H4 (cell line): ENCODE data around the gene NFU1. TPM values are rescaled to one million over a fixed set of nuclear protein-coding genes. Genes with fewer than 3 reads are reported as not detected.

Experiments used
- DNase-seq: peaks from one replicate; pipeline ENCODE4 v3.0.0-alpha.2; 2015; ENCODE audit warnings: low spot score
- total RNA-seq: library from RNA; depleted of rRNA; stranded (reverse); fragments of >200 nt; shearing (Covaris generic); gene quantifications from 2 replicates; pipeline ENCODE4 v1.2.3, GENCODE V29; 2014; rRNA removed

Gene NFU1
- 42.6 and 56.4 TPM in 2 replicates for total RNA-seq

DNA sequence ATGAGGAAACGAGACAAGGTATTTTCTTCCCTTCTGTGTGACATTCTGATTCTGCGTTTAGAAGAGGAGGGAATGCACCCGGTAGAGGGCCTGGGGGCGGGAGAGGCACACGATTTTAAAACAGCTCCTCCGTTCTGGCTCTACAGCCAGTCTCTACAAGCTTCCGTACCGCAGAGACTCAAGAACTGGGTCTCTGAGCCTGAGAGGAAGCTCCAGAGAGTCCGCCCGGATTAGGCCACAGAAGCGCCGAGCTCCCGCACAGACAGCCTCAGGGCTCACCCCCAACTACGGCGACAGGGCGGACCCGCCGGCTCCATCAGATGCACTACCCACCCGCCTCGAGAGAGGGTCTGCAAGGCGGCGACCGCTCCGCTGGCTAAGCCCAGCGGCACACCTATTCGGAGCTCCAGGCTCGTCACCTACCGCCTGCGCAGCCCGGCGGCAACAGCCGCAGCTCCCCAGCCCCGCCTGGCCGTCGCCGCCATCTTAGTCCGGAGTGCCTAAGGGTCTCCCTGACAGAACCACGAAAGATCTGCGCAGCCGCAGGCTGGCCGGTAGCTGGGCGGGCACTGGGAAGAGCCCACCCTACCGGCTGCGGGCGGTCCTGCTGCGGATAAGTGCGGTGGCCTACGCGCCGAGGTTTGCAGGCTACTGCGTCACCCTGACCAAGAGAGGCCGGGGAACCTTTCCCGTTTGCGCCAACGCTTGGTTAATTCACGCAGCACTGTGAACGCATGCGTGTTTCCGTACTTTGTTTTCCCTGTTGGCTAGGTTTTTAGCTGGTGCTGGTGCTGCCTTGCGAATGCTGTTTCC is at the start of gene NFU1:
Gene NFU1, minus strand, starts transcription at position 498 of the 813 bp plus-strand sequence. Its CDS starts 13 bp downstream, at position 485.
- DNase-seq = peak; percentile 92

DNA sequence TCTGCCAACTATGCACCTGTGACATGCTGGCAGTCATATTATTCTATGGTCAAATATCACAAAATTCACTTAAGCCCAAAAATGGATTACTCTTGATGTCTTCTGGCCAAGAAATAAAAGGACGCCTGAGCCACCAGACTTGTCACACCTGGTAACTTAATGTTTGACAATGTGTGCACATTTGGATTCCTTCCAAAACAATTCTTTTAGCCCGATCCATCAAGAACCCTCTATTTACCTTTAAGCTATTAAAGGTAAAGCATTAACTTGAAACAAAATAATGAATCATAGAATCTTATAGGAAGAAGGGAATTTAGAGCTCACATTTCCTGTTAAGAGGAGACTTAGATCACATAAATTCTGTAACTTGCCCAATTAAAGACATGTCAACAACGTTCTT is 46.5 kb upstream of the NFU1 start:
- DNase-seq = no peak

DNA sequence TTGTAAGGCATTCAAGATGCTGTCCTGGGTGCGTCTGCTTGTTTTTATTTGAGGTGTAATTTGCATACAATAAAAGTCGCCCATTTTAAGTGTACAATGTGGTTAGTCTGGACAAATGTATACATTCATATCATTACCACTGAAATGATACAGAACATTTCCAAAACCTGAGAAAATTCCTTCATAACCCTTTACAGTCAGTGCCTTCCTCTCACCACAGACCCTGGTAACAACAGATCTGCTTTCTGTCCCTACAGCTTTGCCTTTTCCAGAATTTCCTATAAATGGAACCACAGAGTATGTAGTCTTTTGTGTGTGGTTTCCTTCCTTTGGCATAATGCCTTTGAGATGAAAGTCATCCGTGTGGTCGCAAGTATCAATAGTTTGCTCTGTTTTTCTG is 45.8 kb upstream of the NFU1 start:
- DNase-seq = no peak

DNA sequence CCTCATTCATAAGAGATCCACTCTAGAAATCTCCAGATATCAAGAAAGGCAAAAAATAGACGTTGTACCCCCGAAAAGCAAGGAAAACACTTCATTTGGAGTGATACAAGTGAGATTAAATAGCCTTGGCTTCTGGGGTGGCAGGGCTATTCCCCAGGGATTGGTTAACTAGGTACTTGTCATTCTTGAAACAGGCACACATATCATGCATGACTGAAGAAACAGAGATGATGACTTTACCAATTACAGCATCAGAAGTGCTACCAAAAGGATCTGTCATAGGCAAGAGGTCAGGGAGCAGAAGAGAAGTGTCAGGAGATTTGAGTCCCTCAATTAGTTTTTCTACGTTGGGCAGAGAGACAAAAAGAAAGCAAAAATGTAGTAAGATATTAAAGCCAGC is 45.2 kb upstream of the NFU1 start:
- DNase-seq = no peak

DNA sequence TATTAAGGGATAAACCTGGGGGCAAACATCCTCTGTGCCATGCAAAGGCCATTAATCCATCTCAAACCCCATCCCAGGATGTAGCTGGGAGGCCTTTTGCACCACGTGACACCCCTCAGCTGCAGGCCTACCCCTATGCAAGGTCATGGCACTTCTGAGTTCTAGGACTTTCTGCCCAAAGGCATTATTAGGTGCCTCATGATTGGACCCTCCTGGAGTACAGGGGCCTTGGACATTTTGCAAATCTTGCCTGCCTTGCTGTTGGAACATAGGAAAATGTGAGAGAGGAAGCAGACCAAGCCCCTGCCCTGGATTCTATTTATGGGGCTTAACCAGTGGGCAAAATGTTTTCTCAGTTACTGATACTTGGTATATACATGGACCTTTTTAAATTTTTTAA is 44.2 kb upstream of the NFU1 start:
- DNase-seq = no peak

DNA sequence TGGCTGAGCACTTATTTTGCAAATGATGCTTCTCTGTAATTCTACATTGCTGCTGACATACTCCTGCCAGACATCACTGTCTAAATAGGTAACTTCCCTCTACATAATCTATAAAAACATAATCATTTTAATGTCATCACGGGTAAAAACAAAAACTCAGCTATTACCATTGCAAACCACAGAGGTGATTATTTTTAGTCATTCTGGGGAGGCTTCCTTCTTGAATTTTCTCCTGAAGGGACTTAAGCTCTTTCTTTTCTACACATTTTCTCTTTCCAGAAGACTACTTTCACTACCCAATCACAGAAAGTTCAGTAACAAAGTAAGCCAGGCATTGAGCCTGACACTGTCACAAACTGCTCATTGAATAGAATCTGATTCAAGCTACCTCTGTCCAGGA is 40.4 kb upstream of the NFU1 start:
- no peak for DNase-seq

DNA sequence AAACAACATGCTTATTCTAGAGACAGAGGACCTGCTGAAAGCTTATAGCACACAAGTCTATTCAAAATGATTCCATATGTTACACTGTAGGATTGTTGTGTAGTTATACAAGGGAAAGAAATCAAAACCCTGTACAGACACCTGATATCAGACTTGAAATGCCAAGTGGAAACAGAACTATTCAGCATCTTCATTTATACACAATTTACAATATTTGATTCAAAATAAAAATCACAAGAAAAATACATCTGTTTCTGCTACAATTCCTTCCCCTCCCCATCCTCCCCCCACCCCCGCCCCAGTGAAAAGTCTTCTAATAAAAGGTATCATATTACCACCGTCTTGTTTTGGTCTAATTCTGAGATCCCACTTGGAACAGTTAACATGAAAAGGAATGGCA is 37.5 kb upstream of the NFU1 start:
- DNase-seq = no peak

DNA sequence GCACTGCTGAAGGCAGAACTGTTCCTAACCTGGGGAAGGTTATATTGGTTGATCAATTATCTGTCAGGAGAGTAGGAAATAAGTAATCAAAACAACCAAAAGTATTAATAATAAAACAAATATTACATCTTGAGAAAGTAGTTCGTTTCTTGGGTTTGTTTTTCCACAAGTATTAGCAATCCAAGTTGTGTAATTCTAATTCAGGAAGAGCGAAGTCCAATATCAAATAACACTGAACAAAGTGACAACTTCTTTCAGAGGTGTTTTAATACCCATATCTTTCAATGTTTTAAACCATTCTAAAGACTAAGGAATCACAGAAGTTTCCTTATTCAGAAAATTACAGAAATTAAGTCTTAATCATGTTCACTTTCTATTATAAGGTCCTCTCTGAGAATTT is 34.6 kb upstream of the NFU1 start:
- DNase-seq = no peak

DNA sequence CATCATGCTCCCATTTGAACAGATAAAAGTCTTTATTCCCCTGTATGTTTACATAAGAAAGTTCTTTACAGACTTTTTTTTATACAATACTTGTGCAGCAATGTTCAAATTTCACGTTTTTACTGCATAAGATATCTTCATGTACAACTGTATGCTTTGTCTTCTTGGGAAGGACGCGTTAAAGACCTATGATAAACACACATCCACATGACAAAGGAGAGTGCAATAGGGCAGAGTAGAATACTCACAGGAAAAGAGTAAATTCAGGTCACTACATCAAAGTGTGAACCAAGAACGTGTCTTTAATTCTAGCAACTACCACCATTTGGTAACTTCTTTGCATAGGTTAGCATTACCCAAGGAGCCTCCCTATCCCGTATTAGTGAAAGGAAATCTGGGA is 33.7 kb upstream of the NFU1 start:
- no peak for DNase-seq

DNA sequence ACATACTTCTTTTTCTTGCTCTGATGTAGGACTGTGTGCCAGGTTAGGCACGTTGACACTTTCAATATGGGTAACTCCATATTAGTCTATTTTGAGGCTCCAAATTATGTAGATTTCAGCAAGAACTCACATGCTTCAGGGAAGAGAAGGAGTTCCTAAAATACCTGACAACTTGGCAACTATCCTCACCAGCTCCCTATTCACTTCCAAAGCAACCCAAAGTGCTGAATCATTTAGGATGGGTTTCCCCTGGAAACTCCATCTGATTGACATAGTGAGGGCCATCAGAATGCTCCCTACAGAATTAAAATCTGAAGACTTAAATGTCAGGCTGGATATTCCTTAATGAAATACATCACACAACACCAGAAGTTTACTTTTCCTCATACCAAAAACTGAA is 32.5 kb upstream of the NFU1 start:
- no peak for DNase-seq

DNA sequence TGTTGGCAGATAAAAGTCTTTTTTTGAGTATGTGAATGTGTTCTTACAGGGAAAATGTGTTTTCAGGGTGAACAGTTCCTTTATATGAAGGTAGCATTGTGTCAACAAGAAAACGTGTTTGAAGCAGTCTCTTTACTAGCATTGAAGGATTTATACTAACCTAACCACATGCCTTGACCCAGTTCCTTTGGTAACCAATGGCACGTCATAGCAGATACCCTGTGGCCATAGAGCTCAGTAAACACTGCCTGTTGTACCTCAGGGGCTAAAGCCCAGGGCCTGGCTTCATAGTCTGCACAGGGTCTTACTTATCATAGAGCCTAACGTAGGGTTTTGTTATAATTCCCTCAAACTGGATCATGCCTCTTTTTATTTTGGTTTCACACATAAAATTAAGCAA is 32.1 kb upstream of the NFU1 start:
- DNase-seq = no peak

DNA sequence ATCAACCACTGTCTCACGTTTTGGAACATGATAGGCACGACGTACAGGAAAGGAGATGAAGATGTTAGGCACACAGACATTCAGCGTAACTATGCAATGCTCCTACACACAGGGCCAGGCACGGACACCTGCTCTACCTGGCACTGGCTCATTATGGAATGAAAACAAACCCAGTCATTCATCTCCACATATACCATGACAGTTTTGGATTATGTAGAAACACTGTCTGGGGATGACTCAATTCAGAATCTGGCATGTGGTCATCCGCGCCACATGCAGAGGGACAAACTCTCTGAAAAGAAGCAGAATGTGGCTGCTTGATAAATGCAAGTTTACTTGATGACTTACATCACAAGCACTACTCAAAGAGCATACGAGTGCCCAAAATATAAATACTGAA is 29.5 kb upstream of the NFU1 start:
- no peak for DNase-seq

DNA sequence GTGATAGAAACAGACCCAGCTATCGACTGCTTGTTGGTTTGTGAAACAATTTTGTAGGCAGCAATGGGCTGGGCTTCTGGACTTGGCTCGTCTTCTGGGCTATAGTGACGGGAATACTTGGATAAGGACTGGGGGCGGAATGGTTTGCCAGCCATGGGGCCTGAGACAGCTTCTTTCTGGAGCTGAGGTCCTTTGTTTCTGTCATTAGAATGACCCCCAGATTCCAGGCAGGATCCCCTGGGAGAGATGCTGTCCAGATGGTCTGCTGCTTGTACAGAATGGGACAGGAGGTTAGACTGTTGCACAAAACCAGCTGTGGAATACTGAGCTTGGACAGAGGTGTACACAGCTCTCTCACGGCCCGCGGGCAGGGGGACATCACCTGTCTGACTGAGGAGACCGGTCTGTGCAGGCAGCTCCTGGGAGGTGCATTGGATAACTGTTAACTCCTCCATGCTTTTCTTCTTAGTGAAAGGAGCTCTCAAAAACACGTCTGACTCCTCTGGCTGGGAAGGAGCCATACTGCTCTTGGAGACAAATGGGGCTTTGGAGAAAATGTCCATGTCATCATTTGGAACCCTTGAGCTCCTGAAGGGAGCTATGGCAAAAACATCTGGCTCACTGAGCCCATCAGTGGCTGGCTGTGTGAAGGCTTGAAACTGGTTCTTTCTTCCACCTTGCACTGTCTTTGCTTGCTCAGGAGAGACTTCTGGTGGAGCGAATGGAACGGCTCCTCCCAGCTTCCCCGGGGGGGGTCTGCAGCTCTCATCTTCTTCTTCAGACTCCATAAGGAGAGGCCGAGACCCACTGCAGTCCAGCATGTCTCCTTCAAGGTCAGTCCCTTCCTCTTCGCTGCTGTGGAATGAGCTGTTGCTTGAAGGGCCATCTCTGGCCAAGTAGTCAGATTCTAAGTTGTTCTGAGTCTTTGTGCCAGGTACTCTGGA is 28.6 kb upstream of the NFU1 start:
- DNase-seq = no peak

DNA sequence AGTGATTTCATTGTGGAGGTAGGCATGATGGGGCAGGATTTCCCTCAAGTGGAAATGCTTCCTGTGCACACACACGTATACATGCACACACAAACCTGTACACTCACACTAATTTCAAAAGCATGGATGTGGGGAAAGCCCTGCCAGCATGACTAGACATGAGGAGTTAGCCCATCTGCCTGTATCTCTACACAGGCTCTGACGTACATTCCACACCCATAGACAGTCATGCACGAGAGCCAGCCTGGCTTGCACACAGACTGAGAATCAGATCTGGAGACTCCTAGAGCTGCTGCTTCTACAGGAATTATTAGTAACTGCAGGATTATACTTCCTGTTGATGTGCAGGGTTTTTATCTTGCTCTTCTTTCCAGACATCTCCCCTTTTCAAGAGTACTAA is 27.3 kb upstream of the NFU1 start:
- no peak for DNase-seq

DNA sequence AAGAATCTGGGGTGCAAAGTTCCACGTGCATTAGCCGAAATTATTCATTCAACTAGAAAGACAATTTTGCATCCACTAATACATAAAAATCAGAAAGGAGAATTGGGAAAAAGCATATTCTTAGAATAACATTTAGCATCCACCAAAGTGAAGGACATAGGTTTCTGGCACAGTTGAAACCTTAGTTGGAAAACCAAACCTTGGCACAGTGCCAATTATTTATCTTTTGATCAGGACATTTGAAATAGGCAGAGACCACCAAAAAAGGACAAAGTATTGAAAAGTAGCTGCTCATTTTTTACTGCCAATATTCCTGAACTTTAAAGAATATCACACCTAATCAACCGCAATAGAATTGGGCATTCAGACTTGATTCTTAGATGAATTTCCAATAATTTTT is 25.5 kb upstream of the NFU1 start:
- DNase-seq = no peak

DNA sequence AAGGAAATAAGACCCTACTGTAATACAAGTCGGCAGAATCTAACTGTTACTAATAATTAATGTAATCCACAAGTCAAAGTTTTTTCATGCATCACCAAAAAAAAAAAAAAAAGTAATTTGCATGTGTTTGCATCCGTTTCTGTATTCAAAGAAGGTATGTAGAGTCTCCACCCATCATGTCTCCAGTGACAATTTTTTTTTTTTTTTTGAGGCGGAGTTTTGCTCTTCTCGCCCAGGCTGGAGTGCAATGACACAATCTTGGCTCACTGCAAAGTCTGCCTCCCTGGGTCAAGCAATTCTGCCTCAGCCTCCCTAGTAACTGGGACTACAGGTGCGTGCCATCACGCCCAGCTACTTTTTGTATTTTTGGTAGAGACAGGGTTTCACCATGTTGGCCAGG is 24.2 kb upstream of the NFU1 start:
- no peak for DNase-seq

DNA sequence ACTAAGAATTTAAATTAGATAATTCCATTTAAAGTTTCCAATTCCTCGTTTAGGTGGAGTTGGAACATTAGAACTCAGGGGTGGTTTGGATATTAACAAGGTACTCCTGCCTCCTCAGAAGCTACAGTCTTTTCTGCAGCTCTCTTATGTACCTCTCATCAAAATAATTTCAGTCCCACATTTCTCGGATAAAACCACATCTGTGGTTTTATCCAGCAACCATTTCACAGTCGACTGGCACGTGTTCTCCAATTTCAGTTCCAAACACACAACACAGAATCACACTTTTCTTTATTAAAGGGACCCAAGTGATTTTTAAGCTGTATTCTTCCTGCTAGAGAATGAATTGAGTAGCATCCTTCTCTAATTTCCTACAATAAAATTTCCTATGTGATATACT is 22.7 kb upstream of the NFU1 start:
- DNase-seq = no peak

DNA sequence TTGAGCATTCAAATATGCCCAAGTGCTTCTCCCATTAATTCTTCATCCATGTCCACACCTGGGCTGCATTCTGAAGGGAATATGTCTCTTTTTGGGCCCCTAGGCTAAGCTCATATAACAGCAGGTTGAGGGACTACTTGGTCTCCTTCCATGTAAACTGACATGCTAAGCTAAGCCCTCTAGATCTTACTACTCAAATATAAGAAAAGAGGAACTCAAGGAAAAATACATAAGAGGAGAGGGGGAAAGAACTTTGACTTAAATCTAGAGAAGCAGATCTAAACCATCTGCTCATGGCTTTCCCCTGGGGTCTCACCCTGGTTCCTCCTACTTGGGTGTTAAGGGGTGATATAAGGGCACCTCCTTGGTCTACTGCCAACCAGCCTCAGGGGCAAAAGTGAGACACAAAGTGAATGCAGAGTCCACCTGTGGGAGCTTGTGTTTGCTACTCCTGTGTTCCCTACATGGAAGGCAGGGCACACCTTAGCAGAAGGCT is 19.8 kb upstream of the NFU1 start:
- DNase-seq = no peak

DNA sequence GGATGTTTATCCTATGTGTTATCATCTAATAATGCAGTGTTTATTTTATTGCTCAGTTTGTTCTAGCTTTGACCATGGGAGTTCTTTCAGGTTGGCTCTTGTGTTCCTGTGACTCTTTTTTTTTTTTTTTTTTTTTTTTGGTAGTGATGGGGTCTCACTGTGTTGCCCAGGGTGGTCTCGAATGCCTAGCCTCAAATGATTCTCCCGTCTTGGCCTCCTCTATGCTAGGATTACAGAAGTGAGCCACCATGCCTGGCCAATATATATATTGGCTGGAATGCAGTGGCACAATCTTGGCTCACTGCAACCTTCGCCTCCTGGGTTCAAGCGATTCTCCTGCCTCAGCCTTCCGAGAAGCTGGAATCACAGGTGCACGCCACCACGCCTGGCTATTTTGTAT is 18.9 kb upstream of the NFU1 start:
- DNase-seq = no peak

DNA sequence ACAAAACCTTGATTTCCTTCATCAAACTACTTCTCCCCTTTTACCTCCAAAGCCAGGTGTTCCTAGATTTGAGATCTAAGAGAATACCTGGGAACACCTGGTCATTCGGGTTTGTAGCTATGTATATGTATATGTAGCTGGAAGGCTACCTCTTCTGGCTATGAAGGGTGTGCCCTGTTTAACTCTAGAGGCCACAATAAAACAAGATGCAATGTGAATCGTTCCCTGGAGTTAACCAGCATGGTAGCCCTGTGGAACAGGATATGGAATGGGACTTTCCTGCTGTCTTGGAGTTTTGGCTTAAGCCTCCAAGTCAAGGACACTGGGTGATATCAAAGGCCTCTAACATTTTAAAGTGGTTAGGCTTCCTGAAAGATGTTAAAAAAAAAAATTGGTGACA is 17.7 kb upstream of the NFU1 start:
- DNase-seq = no peak

DNA sequence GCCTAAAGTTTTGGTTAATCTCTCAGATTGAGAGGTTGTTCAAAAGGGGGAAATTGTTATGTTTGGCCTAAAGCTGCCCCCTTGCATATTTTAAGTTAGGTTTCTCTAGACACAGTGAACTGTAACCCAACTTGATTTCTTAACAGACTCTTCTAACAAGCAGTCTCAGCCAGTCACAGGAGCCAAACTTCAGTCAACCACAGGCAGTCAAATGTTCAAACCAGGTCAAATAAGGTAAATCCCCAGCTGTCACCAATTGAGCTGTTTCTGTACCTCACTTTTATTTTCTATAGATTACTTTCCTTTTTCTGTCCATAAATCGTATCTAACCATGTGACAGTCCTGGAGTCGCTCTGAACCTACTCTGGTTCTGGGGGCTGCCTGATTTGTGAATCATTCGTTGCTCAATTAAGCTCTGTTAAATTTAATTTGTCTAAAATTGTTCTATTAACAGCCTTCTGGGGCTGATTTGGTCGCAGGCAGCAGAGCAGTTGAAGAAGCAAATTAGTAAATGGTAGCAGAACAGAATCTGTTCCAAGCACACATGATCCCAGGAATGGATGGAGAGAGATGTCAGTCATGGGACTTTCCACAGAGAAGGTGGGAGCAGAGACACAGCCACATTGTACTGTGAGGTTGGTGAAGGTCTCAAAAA is 16.4 kb upstream of the NFU1 start:
- no peak for DNase-seq

DNA sequence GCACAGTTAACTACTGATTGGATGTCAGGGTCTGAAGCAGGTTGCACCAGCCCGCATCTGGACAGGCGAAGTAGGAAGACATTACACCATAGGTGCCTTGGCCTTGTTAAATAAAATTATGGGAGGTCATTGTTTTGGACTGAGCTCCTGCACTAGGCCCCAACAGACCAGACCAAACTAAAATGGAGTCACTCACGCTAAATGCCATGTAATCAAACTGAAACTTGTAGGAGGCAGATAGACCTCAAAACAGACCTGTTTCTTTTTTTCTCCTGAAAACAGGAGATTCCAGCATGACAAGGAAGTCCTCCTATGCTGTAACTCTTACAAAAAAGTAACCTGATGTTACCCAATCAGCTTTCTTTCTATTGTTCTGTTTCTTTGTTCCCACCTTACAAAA is 15.5 kb upstream of the NFU1 start:
- DNase-seq = no peak
